Chondrocyte (in vitro differentiated cells): Measurements from ENCODE around the gene TENM3. TPM values are rescaled to one million over a fixed set of nuclear protein-coding genes. Genes with fewer than 3 reads are reported as not detected.

Experiments used
- DNase-seq: peaks from one replicate; pipeline ENCODE4 v3.0.0; 2021; ENCODE audit warnings: mixed read lengths, low spot score
- H3K27ac Mint-ChIP-seq: one replicate; pipeline ENCODE4 v1.8.0; 2021; ENCODE audit warnings: mild to moderate bottlenecking, moderate library complexity, mixed read lengths; ENCODE audit not compliant: unreplicated experiment
- H3K27me3 Mint-ChIP-seq: 2 replicates; pipeline ENCODE4 v1.8.0; 2021; ENCODE audit warnings: low read depth, mixed read lengths
- H3K36me3 Mint-ChIP-seq: 2 replicates; pipeline ENCODE4 v1.8.0; 2021; ENCODE audit warnings: low read depth, mixed read lengths
- H3K4me1 Mint-ChIP-seq: 2 replicates; pipeline ENCODE4 v1.8.0; 2021; ENCODE audit warnings: low read depth, mild to moderate bottlenecking, mixed read lengths
- H3K4me3 Mint-ChIP-seq: one replicate; pipeline ENCODE4 v1.8.0; 2021; ENCODE audit warnings: mild to moderate bottlenecking, moderate library complexity, mixed read lengths; ENCODE audit not compliant: unreplicated experiment
- H3K9me3 Mint-ChIP-seq: 2 replicates; pipeline ENCODE4 v1.8.0; 2021; ENCODE audit warnings: low read depth, mixed read lengths
- total RNA-seq: library from RNA; stranded (reverse); gene quantifications from 3 replicates; pipeline ENCODE4 v1.2.1, GENCODE V29; 2021
- TF ChIP-seq, protein P1 (sequence below): fragments of 200-600 bp; sonication (generic); IDR thresholded peaks from 2 replicates; pipeline ENCODE4 v1.5.0; 2021; ENCODE audit warnings: antibody characterized with exemption, mild to moderate bottlenecking, moderate library complexity

The TENM3 gene
- total RNA-seq, 1 donor from 2014 or later, result 87.6 TPM

DNA sequence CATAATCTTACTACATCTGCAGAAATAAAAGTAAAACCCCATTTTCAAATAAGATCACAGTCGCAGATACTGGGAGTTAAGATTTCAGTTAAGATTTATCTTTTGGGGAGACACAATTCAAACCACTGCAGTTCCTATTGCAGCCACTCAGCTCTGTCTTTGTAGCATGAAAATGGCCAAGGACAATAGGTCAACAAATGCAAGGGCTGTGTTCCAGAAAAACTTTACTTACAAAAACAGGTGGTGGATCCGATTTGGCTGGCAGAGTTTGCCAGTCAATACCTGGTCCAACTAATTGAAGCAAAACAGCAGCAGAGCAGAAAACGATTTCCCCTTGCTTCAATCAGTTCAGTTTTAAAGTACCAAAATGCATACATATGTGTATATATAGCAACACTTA, 77.4 kb downstream of the TENM3 start:
- Mint-ChIP-seq H3K27me3 (no peaks in the 10 kb centered on the region), H3K4me1 (no peaks in the 10 kb centered on the region), H3K4me3 (no peak overlapping the region), H3K9me3 (peaks cover 3% of the 10 kb centered on the region), H3K27ac (no peak overlapping the region), H3K36me3 (peaks cover 8% of the 10 kb centered on the region)
- TF ChIP-seq, protein P1, sequence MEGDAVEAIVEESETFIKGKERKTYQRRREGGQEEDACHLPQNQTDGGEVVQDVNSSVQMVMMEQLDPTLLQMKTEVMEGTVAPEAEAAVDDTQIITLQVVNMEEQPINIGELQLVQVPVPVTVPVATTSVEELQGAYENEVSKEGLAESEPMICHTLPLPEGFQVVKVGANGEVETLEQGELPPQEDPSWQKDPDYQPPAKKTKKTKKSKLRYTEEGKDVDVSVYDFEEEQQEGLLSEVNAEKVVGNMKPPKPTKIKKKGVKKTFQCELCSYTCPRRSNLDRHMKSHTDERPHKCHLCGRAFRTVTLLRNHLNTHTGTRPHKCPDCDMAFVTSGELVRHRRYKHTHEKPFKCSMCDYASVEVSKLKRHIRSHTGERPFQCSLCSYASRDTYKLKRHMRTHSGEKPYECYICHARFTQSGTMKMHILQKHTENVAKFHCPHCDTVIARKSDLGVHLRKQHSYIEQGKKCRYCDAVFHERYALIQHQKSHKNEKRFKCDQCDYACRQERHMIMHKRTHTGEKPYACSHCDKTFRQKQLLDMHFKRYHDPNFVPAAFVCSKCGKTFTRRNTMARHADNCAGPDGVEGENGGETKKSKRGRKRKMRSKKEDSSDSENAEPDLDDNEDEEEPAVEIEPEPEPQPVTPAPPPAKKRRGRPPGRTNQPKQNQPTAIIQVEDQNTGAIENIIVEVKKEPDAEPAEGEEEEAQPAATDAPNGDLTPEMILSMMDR, result no peak
- DNase-seq, result no peak

DNA sequence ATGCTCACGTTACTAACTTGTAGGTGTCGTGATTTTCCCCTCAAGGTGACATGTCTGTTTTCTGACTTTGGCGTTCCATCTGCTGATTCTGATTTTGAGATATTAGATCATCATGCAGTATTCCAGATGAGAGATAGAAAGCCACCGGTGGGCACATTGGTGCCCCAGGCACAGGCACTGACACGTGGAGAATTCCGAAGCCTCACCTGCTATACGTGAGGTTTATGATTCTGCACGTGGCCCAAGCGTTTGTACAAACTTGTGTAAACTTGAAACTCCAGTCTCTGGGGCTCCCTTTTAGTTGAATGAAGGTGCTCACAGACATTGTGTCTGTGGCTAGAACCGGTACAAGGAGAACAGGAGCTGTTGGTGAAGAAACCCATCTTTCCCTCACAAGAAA, 81.1 kb downstream of the TENM3 start:
- TF ChIP-seq, protein P1, result no peak
- Mint-ChIP-seq H3K27ac (no peak overlapping the region), H3K9me3 (no peaks in the 10 kb centered on the region), H3K27me3 (no peaks in the 10 kb centered on the region), H3K4me1 (no peaks in the 10 kb centered on the region), H3K4me3 (no peak overlapping the region), H3K36me3 (peaks cover 8% of the 10 kb centered on the region)
- no peak for DNase-seq

DNA sequence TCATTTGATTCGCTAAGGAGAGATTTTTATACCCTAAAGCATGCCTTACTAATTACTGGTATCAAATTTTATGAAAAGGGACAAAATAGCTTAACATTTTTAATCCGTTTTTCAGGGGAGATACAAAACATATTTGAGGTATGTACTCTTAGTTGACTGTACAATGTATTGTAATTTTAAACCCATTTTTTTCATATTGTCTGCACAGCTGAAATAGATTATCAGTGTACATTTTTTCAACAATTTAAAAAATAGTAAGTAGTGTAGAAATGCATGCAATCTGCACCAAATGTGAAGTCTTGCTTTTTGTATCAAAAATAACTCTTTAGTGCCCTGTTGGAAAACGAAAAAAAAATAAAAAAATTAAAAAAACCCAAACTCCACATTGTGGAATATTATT, 82.2 kb downstream of the TENM3 start:
- TF ChIP-seq, protein P1, result no peak
- no peak overlapping the region for H3K4me3 Mint-ChIP-seq
- no peaks in the 10 kb centered on the region for H3K27me3 Mint-ChIP-seq
- no peak for DNase-seq
- peaks cover 16% of the 10 kb centered on the region for H3K36me3 Mint-ChIP-seq
- H3K4me1 Mint-ChIP-seq, result no peaks in the 10 kb centered on the region
- no peaks in the 10 kb centered on the region for H3K9me3 Mint-ChIP-seq
- H3K27ac Mint-ChIP-seq, result no peak overlapping the region

DNA sequence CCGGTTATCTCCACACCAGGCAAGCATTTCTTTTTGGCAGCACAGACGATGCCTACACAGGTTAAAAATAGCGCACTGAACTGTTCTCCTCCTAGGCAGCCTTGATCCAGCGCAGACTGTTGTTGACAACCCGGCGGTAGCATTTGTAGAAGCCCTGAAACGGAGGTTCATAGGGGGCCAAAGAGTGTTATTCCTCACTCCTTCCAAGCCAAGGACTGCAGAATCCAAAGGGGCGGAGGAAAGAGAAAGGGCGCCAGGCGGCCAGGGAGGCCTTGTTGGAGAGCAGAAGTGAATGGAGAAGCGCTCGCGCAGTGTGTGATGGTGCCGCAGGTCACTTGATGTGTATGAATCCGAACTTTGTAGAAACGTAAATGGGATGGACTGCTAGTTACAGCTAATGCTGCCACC, 82.7 kb downstream of the TENM3 start:
- Mint-ChIP-seq H3K36me3 (peaks cover 16% of the 10 kb centered on the region), H3K9me3 (no peaks in the 10 kb centered on the region), H3K27ac (no peak overlapping the region), H3K4me1 (no peaks in the 10 kb centered on the region), H3K27me3 (no peaks in the 10 kb centered on the region), H3K4me3 (no peak overlapping the region)
- TF ChIP-seq, protein P1, result no peak
- DNase-seq, result no peak

DNA sequence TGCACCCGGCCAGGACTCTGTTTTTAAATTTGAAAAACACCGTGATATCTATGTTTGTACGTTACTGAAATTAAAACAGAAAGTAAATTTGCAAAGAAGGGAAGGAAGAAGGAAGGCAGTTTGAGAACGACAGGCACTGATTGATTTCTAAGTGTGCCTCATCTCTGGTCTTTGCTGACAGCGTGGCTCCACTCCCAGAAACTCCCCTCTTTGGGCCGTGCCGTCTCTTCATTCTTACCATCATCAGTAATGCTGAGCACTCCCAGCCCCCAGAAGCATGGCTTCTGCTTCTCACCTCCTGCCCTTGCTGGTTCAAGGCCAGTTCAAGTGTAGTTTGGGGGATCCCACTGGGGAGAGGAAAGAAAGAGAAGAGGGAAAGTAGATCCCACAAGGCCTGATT, 85.3 kb downstream of the TENM3 start:
- Mint-ChIP-seq H3K4me3 (no peak overlapping the region), H3K36me3 (peaks cover 16% of the 10 kb centered on the region), H3K27me3 (no peaks in the 10 kb centered on the region), H3K9me3 (no peaks in the 10 kb centered on the region), H3K4me1 (no peaks in the 10 kb centered on the region), H3K27ac (no peak overlapping the region)
- no peak for DNase-seq
- TF ChIP-seq, protein P1, result no peak
